ENCODE measurements around the gene GCNA. TPM values are rescaled to one million over a fixed set of nuclear protein-coding genes. Genes with fewer than 3 reads are reported as not detected.

Gene GCNA
- total and polyA plus RNA-seq, 2 of the 13 experiments (the other 11 are each of a cell fraction or from before 2014, with no cell fraction given), result 0.38 to 0.66 TPM

DNA sequence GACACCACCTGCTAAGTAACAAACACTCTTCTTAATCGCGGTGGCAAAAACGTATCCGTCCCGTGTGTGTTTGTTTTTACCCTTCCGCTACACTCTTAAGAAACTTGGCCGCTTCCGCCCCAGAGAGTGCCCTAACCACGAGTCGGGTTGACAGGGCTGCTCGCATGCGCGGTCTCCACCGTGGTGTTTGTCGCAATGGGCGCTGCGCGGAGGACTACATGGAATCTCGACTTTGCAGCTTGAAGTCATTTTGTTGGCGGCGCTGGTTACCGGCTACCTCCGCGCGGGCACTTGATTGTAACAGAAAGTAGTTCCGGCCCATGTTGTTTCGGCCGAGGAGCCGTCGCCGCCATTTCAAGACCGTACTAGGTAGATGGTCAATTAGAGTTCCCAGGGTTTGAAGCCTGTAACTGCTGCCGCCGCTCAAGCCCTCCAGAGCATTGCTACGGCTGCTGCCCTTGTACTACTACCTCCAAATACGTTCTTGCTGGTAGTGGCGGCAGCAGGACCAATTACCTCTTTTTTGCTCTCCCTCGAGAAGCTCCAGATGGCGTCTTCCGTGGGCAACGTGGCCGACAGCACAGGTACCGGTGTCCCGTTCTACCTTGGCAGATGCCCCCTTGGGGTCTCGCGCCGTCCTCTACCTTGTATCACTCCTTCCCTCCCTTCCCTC is 45.3 kb upstream of the GCNA start, which contains the start of gene OGT (continued):
- TF ChIP-seq, protein P1, sequence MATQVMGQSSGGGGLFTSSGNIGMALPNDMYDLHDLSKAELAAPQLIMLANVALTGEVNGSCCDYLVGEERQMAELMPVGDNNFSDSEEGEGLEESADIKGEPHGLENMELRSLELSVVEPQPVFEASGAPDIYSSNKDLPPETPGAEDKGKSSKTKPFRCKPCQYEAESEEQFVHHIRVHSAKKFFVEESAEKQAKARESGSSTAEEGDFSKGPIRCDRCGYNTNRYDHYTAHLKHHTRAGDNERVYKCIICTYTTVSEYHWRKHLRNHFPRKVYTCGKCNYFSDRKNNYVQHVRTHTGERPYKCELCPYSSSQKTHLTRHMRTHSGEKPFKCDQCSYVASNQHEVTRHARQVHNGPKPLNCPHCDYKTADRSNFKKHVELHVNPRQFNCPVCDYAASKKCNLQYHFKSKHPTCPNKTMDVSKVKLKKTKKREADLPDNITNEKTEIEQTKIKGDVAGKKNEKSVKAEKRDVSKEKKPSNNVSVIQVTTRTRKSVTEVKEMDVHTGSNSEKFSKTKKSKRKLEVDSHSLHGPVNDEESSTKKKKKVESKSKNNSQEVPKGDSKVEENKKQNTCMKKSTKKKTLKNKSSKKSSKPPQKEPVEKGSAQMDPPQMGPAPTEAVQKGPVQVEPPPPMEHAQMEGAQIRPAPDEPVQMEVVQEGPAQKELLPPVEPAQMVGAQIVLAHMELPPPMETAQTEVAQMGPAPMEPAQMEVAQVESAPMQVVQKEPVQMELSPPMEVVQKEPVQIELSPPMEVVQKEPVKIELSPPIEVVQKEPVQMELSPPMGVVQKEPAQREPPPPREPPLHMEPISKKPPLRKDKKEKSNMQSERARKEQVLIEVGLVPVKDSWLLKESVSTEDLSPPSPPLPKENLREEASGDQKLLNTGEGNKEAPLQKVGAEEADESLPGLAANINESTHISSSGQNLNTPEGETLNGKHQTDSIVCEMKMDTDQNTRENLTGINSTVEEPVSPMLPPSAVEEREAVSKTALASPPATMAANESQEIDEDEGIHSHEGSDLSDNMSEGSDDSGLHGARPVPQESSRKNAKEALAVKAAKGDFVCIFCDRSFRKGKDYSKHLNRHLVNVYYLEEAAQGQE (IDR thresholded peaks at IDR 0.05; ENCODE audit: borderline replicate concordance in 1 of 2, low read depth in 1 of 2, low read length in 2 of 2), result peak in 1 of 2 experiments; percentile 70; a peak in 1 of 4 replicates
- TF ChIP-seq ZNF451 (CRISPR knock-in tag; IDR thresholded peaks at IDR 0.05) (no peak), SMARCC2 (IDR thresholded peaks at IDR 0.05) (no peak), ZNF724P (CRISPR knock-in tag; IDR thresholded peaks at IDR 0.05; ENCODE audit: borderline replicate concordance) (no peak), ISL2 (CRISPR knock-in tag; IDR thresholded peaks at IDR 0.05) (peak; percentile 70), ZNF713 (CRISPR knock-in tag; IDR thresholded peaks at IDR 0.05) (no peak), DNMT1 (CRISPR knock-in tag; IDR thresholded peaks at IDR 0.05) (no peak), ZSCAN30 (CRISPR knock-in tag; IDR thresholded peaks at IDR 0.05) (no peak), RARG (CRISPR knock-in tag; IDR thresholded peaks at IDR 0.05; ENCODE audit: low read depth) (no peak), FOXC1 (CRISPR knock-in tag; IDR thresholded peaks at IDR 0.05; ENCODE audit: borderline replicate concordance) (peak; percentile 81; the same call in 1 of the 2 replicates), ZSCAN5A (CRISPR knock-in tag; IDR thresholded peaks at IDR 0.05; ENCODE audit: borderline replicate concordance) (peak; percentile 53; the same call in 1 of the 2 replicates), RXRB (CRISPR knock-in tag; IDR thresholded peaks at IDR 0.05; ENCODE audit: borderline replicate concordance) (peak; percentile 71), HOXA3 (CRISPR knock-in tag; IDR thresholded peaks at IDR 0.05) (peak; percentile 95), YEATS4 (CRISPR knock-in tag; IDR thresholded peaks at IDR 0.05; ENCODE audit: borderline replicate concordance) (peak; percentile 92), NR3C1 (CRISPR knock-in tag; IDR thresholded peaks at IDR 0.05) (no peak), BCL6 (CRISPR knock-in tag; IDR thresholded peaks at IDR 0.05) (peak; percentile 55), FOXO1 (CRISPR knock-in tag; IDR thresholded peaks at IDR 0.05) (peak; percentile 76)
- TF ChIP-seq, protein P2, sequence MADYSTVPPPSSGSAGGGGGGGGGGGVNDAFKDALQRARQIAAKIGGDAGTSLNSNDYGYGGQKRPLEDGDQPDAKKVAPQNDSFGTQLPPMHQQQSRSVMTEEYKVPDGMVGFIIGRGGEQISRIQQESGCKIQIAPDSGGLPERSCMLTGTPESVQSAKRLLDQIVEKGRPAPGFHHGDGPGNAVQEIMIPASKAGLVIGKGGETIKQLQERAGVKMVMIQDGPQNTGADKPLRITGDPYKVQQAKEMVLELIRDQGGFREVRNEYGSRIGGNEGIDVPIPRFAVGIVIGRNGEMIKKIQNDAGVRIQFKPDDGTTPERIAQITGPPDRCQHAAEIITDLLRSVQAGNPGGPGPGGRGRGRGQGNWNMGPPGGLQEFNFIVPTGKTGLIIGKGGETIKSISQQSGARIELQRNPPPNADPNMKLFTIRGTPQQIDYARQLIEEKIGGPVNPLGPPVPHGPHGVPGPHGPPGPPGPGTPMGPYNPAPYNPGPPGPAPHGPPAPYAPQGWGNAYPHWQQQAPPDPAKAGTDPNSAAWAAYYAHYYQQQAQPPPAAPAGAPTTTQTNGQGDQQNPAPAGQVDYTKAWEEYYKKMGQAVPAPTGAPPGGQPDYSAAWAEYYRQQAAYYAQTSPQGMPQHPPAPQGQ (CRISPR knock-in tag; IDR thresholded peaks at IDR 0.05; ENCODE audit: borderline replicate concordance), result no peak
- TF ChIP-seq, protein P3, sequence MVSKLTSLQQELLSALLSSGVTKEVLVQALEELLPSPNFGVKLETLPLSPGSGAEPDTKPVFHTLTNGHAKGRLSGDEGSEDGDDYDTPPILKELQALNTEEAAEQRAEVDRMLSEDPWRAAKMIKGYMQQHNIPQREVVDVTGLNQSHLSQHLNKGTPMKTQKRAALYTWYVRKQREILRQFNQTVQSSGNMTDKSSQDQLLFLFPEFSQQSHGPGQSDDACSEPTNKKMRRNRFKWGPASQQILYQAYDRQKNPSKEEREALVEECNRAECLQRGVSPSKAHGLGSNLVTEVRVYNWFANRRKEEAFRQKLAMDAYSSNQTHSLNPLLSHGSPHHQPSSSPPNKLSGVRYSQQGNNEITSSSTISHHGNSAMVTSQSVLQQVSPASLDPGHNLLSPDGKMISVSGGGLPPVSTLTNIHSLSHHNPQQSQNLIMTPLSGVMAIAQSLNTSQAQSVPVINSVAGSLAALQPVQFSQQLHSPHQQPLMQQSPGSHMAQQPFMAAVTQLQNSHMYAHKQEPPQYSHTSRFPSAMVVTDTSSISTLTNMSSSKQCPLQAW (CRISPR knock-in tag; IDR thresholded peaks at IDR 0.05), result peak; percentile 53; the same call in 1 of the 2 replicates
- TF ChIP-seq, protein P4, sequence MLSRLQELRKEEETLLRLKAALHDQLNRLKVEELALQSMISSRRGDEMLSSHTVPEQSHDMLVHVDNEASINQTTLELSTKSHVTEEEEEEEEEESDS (CRISPR knock-in tag; IDR thresholded peaks at IDR 0.05; ENCODE audit: borderline replicate concordance), result no peak
